Sigmoid colon (tissue), 3 donors: Measurements from ENCODE around the gene DIP2B.

Experiments
- POLR2A ChIP-seq, 2 donors: fragments of 450-650 bp; IDR thresholded peaks; one replicate each; pipeline ENCODE4 v1.6.1; 2016; ENCODE audit warnings: antibody characterized with exemption in 2 of 2, mild to moderate bottlenecking in 2 of 2, moderate library complexity in 2 of 2
- TF ChIP-seq, protein P1 (sequence below), 4 experiments: fragments of 450-650 bp in 3 of 4; fragments of 200-600 bp in 1 of 4; IDR thresholded peaks; one replicate each; pipeline ENCODE4 v1.5.1; 2016 to 2019; ENCODE audit warnings: antibody characterized with exemption in 4 of 4, mild to moderate bottlenecking in 3 of 4, moderate library complexity in 2 of 4

DNA sequence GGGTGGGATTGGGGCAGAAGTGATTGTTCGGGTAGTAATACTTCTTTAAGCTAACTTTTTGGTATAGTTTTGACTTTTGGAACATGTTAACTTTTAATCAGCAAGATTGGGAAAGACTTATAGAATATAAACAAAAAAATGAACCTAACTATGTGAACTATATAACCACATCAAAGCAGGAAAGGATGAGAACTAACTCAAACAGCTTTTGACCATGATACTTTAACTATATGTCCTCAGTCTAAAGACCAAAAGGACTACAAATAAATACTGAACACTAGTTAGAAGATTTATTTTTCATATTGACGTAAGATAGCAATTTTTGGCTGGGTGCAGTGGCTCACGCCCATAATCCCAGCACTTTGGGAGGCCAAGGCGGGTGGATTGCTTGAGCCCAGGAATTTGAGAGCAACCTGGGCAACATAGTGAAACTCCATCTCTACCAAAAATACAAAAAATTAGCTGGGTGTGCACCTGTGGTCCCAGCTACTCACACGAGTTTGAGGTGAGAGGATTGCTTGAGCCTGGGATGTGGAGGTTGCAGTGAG lies 150.7 kb downstream of the DIP2B start:
- TF ChIP-seq, protein P1, sequence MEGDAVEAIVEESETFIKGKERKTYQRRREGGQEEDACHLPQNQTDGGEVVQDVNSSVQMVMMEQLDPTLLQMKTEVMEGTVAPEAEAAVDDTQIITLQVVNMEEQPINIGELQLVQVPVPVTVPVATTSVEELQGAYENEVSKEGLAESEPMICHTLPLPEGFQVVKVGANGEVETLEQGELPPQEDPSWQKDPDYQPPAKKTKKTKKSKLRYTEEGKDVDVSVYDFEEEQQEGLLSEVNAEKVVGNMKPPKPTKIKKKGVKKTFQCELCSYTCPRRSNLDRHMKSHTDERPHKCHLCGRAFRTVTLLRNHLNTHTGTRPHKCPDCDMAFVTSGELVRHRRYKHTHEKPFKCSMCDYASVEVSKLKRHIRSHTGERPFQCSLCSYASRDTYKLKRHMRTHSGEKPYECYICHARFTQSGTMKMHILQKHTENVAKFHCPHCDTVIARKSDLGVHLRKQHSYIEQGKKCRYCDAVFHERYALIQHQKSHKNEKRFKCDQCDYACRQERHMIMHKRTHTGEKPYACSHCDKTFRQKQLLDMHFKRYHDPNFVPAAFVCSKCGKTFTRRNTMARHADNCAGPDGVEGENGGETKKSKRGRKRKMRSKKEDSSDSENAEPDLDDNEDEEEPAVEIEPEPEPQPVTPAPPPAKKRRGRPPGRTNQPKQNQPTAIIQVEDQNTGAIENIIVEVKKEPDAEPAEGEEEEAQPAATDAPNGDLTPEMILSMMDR (IDR thresholded peaks at IDR 0.05) = no peak
- TF ChIP-seq POLR2A (IDR thresholded peaks at IDR 0.05) = no peak
